Spleen (tissue), 11 donors: ENCODE data around the gene CORIN. TPM values are rescaled to one million over a fixed set of nuclear protein-coding genes. Genes with fewer than 3 reads are reported as not detected.

Experiments
- DNase-seq: peaks from one replicate; pipeline ENCODE4 v3.0.0-alpha.2; 2020
- H3K27ac ChIP-seq, 8 donors: fragments of 200-600 bp; sonication (generic) in 7 of 8; 1 replicate in 4 of 8; 2 replicates in 4 of 8; pipeline versions ENCODE4 v1.5.0 to v1.8.0; 2016 to 2021; ENCODE audit warnings: inconsistent platforms in 4 of 8, mild to moderate bottlenecking in 4 of 8, moderate library complexity in 1 of 8
- H3K27me3 ChIP-seq, 7 donors: fragments of 200-600 bp; sonication (generic) in 6 of 7; replicated peaks in 1 of 7; 1 replicate in 4 of 7; 2 replicates in 3 of 7; pipeline versions ENCODE4 v1.5.0 to v1.8.0; 2016 to 2021; ENCODE audit warnings: inconsistent platforms in 3 of 7, mild to moderate bottlenecking in 1 of 7
- H3K36me3 ChIP-seq, 6 donors: fragments of 200-600 bp; sonication (generic) in 5 of 6; 1 replicate in 4 of 6; 2 replicates in 2 of 6; pipeline versions ENCODE4 v1.5.0 to v1.8.0; 2016 to 2021; ENCODE audit warnings: inconsistent platforms in 2 of 6
- H3K4me1 ChIP-seq, 6 donors: fragments of 200-600 bp; sonication (generic) in 5 of 6; 1 replicate in 3 of 6; 2 replicates in 3 of 6; pipeline versions ENCODE4 v1.5.0 to v1.8.0; 2016 to 2021; ENCODE audit warnings: inconsistent platforms in 3 of 6
- H3K4me3 ChIP-seq, 8 donors: fragments of 200-600 bp; sonication (generic) in 7 of 8; 1 replicate in 4 of 8; 2 replicates in 4 of 8; pipeline versions ENCODE4 v1.5.0 to v1.8.0; 2016 to 2021; ENCODE audit warnings: inconsistent platforms in 4 of 8, mild to moderate bottlenecking in 4 of 8, moderate library complexity in 2 of 8
- H3K9me3 ChIP-seq, 8 donors: fragments of 200-600 bp; sonication (generic) in 7 of 8; 1 replicate in 4 of 8; 2 replicates in 4 of 8; pipeline versions ENCODE4 v1.5.0 to v1.8.0; 2016 to 2021; ENCODE audit warnings: inconsistent platforms in 4 of 8
- CTCF ChIP-seq, 11 experiments: fragments of 200-600 bp in 7 of 11; fragments of 450-650 bp in 4 of 11; sonication (generic) in 4 of 11; IDR thresholded peaks in 8 of 11; conservative IDR thresholded peaks in 3 of 11; 1 replicate in 7 of 11; 2 replicates in 4 of 11; pipeline versions ENCODE4 v1.4.0 to v1.8.0; 2016 to 2021; ENCODE audit warnings: antibody characterized with exemption in 11 of 11, inconsistent platforms in 4 of 11, mild to moderate bottlenecking in 1 of 11
- POLR2A ChIP-seq, 3 donors: fragments of 450-650 bp; IDR thresholded peaks; one replicate each; pipeline ENCODE4 v1.5.1; 2017; ENCODE audit warnings: antibody characterized with exemption in 3 of 3, mild to moderate bottlenecking in 1 of 3
- POLR2AphosphoS5 ChIP-seq, 3 donors: sonication (generic); formaldehyde crosslinking; IDR thresholded peaks; one replicate each; pipeline ENCODE4 v1.5.1; 2017; ENCODE audit warnings: antibody characterized with exemption in 3 of 3
- WGBS, 5 donors: extraction: QIAGEN DNeasy Blood & Tissue Kit in 3 of 5; methylation state at CpG; one replicate each; pipeline versions ENCODE4 v1.1.5 to v1.1.7; 2013 to 2018; 5-methylcytosine and 5-hydroxymethylcytosine counted together
- intact Hi-C: fragments of 100-400 bp; cut with DNase I; formaldehyde crosslinking; loops from one replicate; pipeline ENCODE4 v1.15.0; 2023; ENCODE audit warnings: low total_unique reads
- polyA plus RNA-seq, 3 donors: library from polyadenylated mRNA; stranded (reverse); fragments of 200-250 nt; gene quantifications; one replicate each; pipeline ENCODE4 v1.2.1, GENCODE V29; 2013
- total RNA-seq, 7 donors: library from RNA; depleted of rRNA in 3 of 7; stranded (reverse); fragments of >200 nt in 3 of 7; fragmentation: NEBNext Ultra II Directional in 4 of 7; extraction: Animal tissue kit (Norgen Biotek cat#: 25700) in 4 of 7; gene quantifications; one replicate each; pipeline versions ENCODE4 v1.1.0 to v1.2.1, GENCODE V29; 2016 to 2021
- donor health status: healthy with polysubstance abuse.
- donor health status: DM: no; HTN: no; CAD: no; lungs with moderate emphysema.
- donor health status: DM: no; HTN: no; CAD: no.
- donor health status: Bipolar disorder and iron deficiency.
- donor health status: healthy.
- donor health status: DM: no; HTN: no; CAD: no.
- donor health status: DM: yes; HTN: yes; CAD: no.

Gene CORIN
- total and polyA plus RNA-seq, 10 donors: 0.23 to 12.3 (median 0.85) TPM

GRCh38 chr4:47579235-47579634 lies 258.6 kb downstream of the CORIN start:
- H3K9me3 ChIP-seq: no peaks in the 10 kb centered on the region
- TF ChIP-seq CTCF (IDR thresholded peaks at IDR 0.05 in 8 of 11, conservative IDR thresholded peaks at IDR 0.05 in 3 of 11) (no peak), POLR2A (IDR thresholded peaks at IDR 0.05) (no peak), POLR2AphosphoS5 (IDR thresholded peaks at IDR 0.05) (no peak)
- WGBS, 5 donors: 91 to 95% (median 93%) methylated on average over 3 of the region's 3 CpGs
- H3K4me1 ChIP-seq: peaks cover 0 to 12% (median 2%) of the 10 kb centered on the region in 6 donors
- peak overlapping the region in 4 of 8 donors; percentile 70 to 86 (median 80) for H3K27ac ChIP-seq
- no peaks in the 10 kb centered on the region for H3K27me3 ChIP-seq
- no peak for DNase-seq
- no peak overlapping the region for H3K4me3 ChIP-seq
- peaks cover 0 to 99% (median 66%) of the 10 kb centered on the region in 6 donors for H3K36me3 ChIP-seq
- intact Hi-C loops: no loop called here

DNA sequence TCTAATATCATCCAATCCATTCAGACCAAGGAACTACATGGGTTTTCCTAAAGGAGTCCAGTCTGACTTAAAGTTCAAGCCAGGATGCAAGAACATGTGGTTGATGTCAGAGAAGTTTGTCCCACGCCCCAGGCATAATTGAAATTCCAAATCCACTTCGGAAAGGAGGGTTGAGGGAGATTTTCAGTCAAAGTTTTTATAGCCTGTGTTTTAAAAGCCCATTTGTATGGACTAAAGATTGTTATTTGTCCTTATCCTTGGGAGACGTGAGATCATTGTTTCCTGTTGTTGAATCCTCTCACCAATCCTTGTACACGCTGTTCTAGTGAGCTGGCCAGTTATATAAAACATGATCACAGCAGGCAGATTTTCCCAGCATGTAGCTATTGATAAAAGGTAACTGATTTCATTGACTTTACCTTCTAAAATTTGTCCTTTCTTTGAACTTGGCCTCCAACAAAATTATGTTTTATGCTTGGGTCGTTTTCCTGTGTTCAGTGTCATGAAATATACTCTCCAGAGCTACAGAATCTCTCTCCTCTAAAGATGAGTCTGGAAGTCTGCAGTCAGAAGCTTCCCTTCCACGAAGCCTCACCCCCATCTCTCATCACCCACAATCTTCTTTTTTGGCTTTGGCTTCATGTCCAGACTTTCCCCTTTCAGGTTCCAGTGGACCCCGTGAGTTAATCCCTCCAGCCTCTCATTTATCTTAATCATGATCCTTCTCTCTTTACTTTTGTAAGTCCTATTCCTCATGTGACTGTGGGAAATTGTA lies 259.9 kb downstream of the CORIN start:
- intact Hi-C loops: no loop called here
- Histone ChIP-seq H3K36me3 (peaks cover 0 to 99% (median 63%) of the 10 kb centered on the region in 6 donors), H3K9me3 (no peaks in the 10 kb centered on the region), H3K27ac (peak overlapping the region; percentile 24 to 86 (median 74)), H3K4me1 (peaks cover 0 to 12% (median 2%) of the 10 kb centered on the region in 6 donors), H3K27me3 (no peaks in the 10 kb centered on the region), H3K4me3 (no peak overlapping the region)
- no peak for DNase-seq
- WGBS, 5 donors: 52 to 77% (median 74%) methylated on average over 7 of the region's 7 CpGs
- TF ChIP-seq POLR2A (IDR thresholded peaks at IDR 0.05) (no peak), POLR2AphosphoS5 (IDR thresholded peaks at IDR 0.05) (peak in 1 of 3 donors; percentile 53)

DNA sequence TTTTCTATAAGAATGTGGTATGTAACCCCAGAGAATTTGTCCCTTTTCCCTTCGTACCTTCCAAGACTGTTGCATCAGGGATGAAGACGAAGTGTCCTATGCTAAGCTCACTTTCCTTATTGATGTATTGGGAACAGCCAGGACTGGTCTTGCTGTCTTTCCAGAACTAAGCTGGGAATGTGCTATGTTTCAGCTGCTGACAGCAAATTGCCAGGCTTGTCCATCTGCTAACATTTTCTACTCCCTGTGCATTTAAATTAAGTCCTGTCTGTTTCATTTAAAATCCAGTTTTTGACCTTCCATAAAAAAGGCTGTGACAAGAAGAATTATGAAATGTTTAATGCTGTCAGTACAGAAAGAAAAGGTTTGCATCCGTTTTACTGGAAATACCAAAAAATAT lies 264.9 kb downstream of the CORIN start:
- Histone ChIP-seq H3K4me1 (peaks cover 0 to 12% (median 2%) of the 10 kb centered on the region in 6 donors), H3K4me3 (no peak overlapping the region), H3K9me3 (no peaks in the 10 kb centered on the region), H3K27ac (peak overlapping the region in 3 of 8 donors; percentile 5 to 39 (median 38)), H3K36me3 (peaks cover 3 to 96% (median 66%) of the 10 kb centered on the region in 6 donors), H3K27me3 (no peaks in the 10 kb centered on the region)
- TF ChIP-seq POLR2AphosphoS5 (IDR thresholded peaks at IDR 0.05) (no peak), CTCF (IDR thresholded peaks at IDR 0.05 in 8 of 11, conservative IDR thresholded peaks at IDR 0.05 in 3 of 11) (no peak), POLR2A (IDR thresholded peaks at IDR 0.05) (no peak)
- intact Hi-C loops: no loop called here
- DNase-seq: no peak
- WGBS, 5 donors: 82 to 93% (median 91%) methylated on average over 3 of the region's 3 CpGs

GRCh38 chr4:47570816-47571215 lies 267.1 kb downstream of the CORIN start:
- peaks cover 3 to 91% (median 60%) of the 10 kb centered on the region in 6 donors for H3K36me3 ChIP-seq
- no peaks in the 10 kb centered on the region for H3K27me3 ChIP-seq
- H3K4me1 ChIP-seq: no peaks in the 10 kb centered on the region
- TF ChIP-seq POLR2AphosphoS5 (IDR thresholded peaks at IDR 0.05): no peak
- TF ChIP-seq CTCF (IDR thresholded peaks at IDR 0.05 in 8 of 11, conservative IDR thresholded peaks at IDR 0.05 in 3 of 11): no peak
- no peak for TF ChIP-seq POLR2A (IDR thresholded peaks at IDR 0.05)
- intact Hi-C loops: no loop called here
- H3K27ac ChIP-seq: no peak overlapping the region
- no peaks in the 10 kb centered on the region for H3K9me3 ChIP-seq
- DNase-seq: no peak
- no peak overlapping the region for H3K4me3 ChIP-seq
